T47D (cell line): ENCODE data around the gene PIAS4.

Experiments used
- DNase-seq, 2 experiments: peaks; one replicate each; pipeline versions ENCODE4 v3.0.0 to v3.0.0-alpha.2; 2011 to 2012; ENCODE audit warnings: low read depth in 1 of 2, low spot score in 1 of 2
- JUND ChIP-seq: IDR thresholded peaks from 2 replicates; pipeline ENCODE4 v1.6.1; 2012; ENCODE audit warnings: low read depth
- in situ Hi-C: cut with HindIII; loops from 2 replicates; pipeline ENCODE4 v1.10.0; 2016; ENCODE audit warnings: low sequenced_read_pairs, low pct_unique_long_range_greater_than_20kb

Gene PIAS4

DNA sequence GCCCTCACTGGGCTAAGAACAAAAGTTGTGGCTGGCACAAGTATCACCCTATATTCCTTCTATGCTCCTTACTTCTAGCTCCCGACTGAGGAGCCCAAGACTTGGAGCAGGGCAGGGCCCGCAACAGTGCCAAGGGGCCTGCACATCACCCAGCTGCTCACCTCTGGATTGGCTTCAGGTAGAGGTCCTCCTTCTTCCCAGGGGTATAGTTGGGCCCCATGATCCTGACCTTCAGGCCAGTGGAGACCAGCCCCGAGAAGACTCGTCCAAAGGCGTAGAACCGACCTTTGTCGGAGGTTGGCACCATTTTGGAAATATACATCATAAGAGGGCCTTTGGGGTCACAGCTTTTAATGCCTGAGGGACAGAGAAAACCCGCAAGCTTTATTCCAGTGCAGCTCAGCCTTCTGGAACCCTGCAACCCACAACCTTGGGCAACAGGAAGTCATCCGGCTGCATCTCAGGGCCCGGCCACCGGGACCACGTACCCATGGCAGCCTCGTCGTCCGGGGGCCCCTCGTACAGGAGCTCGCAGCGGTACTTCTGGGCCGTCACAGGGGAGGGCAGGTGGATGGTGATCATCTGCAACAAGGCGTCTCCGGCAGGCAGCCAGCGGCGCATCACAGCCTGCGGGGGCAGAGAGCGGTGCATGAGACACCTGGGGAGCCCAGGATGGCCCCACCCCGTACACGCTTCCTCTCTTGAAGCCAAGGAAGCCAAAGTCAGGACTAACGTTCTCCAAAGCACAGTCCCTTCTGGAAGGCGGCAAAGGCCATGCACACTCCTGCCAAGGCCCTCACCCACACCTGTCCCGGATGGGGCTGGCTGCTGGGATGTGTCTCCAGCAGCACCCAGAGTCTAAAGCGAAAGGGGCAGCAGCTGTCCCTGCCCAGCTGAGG, 26.9 kb upstream of the PIAS4 start:
- DNase-seq: no peak
- in situ Hi-C loops: no loop called here

GRCh38 chr19:3981373-3981735, 26.2 kb upstream of the PIAS4 start:
- DNase-seq: no peak
- TF ChIP-seq JUND: no peak
- in situ Hi-C loops: no loop called here

More for the DNA sequence above, 26.9 kb upstream of the PIAS4 start:
- TF ChIP-seq JUND: no peak

DNA sequence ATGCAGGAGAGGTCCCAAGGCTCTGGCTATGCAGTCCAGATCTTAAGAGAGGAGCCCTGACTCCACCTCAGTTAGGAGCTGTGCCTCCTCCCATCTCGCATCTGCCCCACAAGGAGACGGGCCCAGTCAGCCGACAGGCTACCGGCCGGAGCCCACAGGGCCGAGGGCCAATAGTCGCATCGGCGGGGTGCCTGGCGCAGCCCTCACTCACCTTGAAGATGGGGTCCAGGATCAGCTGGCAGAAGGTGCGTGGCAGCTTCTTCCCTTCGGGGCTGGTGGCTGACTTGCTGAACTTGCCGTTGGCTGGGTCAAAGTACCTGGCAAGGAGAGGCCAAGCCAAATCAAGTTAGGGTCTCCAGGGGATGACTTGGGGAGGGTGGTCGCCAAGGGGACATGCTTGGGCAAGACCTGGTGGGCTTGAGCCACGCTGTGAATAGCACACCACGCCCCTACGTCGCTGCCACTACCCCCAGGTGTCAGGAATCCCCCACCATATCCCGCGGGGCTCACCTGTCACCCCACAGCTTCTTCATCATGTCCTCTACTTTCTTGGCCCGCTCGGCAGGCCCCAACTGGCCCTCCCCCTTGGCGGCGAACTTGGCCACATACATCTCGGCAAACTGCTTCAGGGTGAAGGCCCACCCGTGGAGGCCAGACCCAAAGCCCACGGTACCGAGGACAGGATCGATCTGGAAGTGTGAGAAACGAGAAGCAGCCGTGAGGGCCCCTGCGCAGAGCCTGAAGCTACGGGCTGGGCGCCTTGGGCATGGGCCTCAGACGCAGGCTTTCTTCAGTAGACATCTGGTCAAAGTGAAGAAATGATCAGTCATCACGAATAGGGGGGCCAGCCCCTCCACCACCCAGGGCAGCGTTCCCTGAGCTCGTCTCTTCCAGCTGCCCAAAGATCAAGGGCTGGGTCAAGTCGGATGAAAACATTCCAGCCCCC, 25.5 kb upstream of the PIAS4 start:
- no peak for DNase-seq
- TF ChIP-seq JUND: no peak
- in situ Hi-C loops: no loop called here

DNA sequence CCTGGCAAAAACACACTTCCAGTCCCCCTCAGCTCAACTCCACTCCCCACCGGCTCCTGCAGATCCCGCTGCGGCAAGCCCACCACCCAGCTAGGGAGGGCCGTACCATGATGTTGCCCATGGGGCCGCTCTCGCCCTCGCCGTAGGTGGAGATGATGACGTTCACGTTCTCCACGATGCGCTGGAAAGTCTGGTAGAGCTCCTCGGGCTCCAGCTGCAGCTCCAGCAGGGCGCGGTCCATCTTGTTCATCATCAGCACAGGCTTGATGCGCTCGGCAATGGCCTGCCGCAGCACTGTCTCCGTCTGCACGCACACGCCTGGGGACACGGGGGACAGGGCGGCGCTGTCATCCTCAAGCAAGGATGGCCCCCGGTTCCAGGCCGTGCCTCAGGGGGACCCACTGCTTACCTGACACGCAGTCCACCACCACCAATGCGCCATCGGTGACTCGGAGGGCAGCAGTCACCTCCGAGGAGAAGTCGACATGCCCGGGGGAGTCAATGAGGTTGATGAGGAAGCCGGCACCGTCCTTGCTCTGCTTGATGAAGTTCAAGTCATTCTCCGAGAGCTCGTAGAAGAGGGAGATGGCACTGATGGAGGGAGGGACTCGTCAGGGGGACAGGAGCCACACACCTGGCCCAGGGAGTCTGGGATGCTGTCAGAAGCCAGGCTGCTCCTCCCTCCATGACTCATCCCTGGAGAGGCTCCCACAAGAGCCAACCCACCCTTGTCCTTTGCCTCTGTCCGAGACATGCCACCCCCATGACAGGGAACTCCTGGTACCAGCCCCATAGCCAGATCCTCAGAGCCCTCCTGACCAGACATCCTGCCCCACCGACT, 24.6 kb upstream of the PIAS4 start:
- no peak for TF ChIP-seq JUND
- DNase-seq: no peak
- in situ Hi-C loops: no loop called here

- in situ Hi-C loops: no loop called here
- DNase-seq: no peak
- TF ChIP-seq JUND: no peak
These were observed 24.0 kb upstream of the PIAS4 start for GRCh38 chr19:3983542-3983914.

DNA sequence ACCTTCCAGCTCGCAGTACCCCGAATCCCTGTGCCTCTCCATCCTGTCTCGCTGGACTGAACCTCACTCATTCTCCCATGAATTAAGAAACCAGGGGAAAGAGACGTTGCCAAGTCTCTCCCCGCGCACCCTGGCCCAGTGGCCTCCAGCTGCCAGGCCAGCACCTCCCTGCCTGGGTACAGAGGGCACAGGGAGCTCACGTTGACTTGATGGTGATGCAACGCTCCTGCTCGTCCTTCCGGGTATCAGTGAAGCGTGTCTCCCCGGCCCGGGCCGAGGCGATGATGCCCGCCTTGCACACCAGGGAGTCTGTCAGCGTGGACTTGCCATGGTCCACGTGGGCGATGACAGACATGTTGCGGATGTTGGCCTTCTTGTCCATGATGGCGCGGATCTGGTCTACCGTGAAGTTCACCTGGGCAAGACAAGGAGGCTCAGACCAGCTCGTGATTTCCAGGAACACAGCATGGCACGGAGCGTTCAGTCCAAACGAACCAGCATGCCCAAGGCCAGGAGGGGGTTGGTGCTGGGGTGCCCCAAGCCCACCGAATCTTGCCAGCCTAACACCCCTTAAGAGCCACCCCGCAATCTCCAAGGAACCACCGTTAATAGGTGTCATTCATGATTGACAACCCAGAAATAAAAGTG, 23.5 kb upstream of the PIAS4 start:
- in situ Hi-C loops: no loop called here
- no peak for TF ChIP-seq JUND
- DNase-seq: no peak

GRCh38 chr19:3984584-3984907, 23.0 kb upstream of the PIAS4 start:
- DNase-seq: no peak
- in situ Hi-C loops: no loop called here
- no peak for TF ChIP-seq JUND

GRCh38 chr19:3984908-3985642, 22.5 kb upstream of the PIAS4 start, which contains the start of gene EEF2:
TSS of gene EEF2 (minus strand) at chr19:3985463. CDS start at chr19:3985380, 83 bp downstream.
- DNase-seq: peak; percentile 73 to 88
- TF ChIP-seq JUND: no peak
- in situ Hi-C loops: no loop called here

DNA sequence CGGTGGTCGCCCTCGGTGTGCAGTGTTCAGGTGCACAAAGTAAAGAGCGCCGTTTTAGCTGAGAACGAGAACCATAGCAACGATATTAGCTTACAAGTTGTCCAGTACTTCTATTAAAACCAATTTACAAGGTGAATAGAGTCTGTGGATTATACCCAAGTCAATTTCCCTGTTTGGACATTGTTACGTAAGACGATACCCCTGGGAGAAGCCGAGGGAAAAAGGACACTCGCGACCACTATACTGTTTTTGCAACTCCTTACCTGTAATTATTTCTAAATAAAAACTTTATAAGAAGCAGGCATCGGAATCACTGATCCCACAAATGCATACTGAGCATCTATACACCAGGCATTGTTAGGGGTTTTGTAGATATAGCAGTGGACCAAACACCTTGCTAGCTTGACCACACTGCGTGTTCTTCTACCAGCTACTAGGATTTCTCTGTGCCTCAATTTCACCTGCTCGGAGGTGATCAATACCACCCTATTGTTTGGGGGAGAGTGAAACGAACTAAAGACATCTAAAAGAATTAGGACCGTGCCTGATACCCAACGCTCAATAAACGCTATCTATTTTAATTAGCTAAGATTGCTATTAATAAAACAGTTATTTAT, 21.8 kb upstream of the PIAS4 start:
- in situ Hi-C loops: no loop called here
- no peak for TF ChIP-seq JUND
- no peak for DNase-seq

DNA sequence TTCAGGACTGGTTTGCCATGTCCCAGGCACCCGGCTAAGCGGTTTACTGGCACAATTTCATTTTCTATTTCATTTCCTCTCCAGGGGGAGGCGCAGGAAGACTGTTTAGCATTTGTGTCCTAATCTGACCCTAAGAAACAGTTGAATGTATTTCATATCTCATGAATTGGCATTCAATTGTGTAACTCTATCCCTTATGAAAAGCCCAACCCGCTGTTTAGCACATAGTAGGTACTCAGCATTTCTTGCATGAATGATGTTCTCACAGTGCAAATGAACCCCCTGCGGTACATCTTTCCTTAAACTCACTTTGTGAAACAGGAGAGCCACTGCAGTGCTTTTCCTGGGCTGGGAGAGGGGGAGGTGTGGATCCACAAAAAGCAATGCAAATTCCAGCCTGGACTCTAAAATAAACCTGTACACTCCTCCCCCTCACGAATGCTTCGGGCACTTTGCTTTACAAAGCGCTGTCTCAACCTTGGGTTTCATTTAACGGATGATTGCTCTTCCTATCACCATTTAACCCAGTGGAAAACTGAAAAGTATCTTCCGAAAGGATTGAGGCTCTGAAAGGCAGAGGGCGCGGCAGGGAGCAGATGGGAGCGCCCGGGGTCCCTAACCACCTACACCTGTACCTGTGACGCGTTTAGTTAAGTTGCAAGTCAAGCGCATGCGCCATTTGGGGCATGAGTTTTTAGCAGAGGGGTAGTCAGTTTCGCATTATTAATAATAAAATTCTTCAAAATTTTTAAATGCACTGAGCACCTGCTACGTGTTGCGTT, 21.1 kb upstream of the PIAS4 start:
- TF ChIP-seq JUND: no peak
- in situ Hi-C loops: no loop called here
- peak in 1 of 2 experiments; percentile 87 for DNase-seq
